ENCODE results near the gene AMHR2. TPM values are rescaled to one million over a fixed set of nuclear protein-coding genes. Genes with fewer than 3 reads are reported as not detected.

Gene AMHR2
- total and polyA plus RNA-seq, 9 of the 15 experiments (the other 6 are each of a cell fraction or from before 2014, with no cell fraction given), result 8.9 to 49.7 (median 19.3) TPM

GRCh38 chr12:53466640-53467039 is 43.0 kb downstream of the AMHR2 start:
- Histone ChIP-seq H3K79me2 (ENCODE audit: control insufficient read depth, insufficient read depth, low read length) (peaks cover 77% of the 10 kb centered on the region), H3K4me2 (ENCODE audit: insufficient read depth, low read length) (no peak overlapping the region), H3K27ac (ENCODE audit: extremely low read depth, low read depth, low read length) (no peak overlapping the region), H3K9me1 (ENCODE audit: control insufficient read depth, insufficient read depth, low read length) (no peaks in the 10 kb centered on the region), H3K27me3 (ENCODE audit: control insufficient read depth in 2 of 2, insufficient read depth in 2 of 2, low read length in 2 of 2) (no peaks in the 10 kb centered on the region), H3K36me3 (ENCODE audit: control insufficient read depth, insufficient read depth, low read length) (peaks cover 100% of the 10 kb centered on the region), H4K20me1 (replicated peaks; ENCODE audit: control insufficient read depth, insufficient read depth, low read length) (peaks cover 21% of the 10 kb centered on the region), H3K4me3 (no peak overlapping the region), H2AFZ (ENCODE audit: low read depth, low read length) (no peak overlapping the region), H3K9me3 (replicated peaks; ENCODE audit: control insufficient read depth, insufficient read depth, low read depth, low read length) (no peaks in the 10 kb centered on the region), H3K4me1 (replicated peaks in 1 of 2; ENCODE audit: control insufficient read depth in 2 of 2, insufficient read depth in 2 of 2, low read length in 2 of 2) (peaks cover 0 to 3% of the 10 kb centered on the region in 2 experiments; a peak in 1 of 5 replicates), H3K9ac (ENCODE audit: insufficient read depth in 1 of 2, low read depth in 2 of 2, low read length in 2 of 2) (no peak overlapping the region)
- DNase-seq (ENCODE audit: extremely low read depth in 1 of 4, low spot score in 3 of 4) (no peak), ATAC-seq (no peak), FAIRE-seq (no peak)
- BruUV-seq (replicated peaks), result no TSS peak
- CTCF ChIA-PET (ENCODE audit: low intra/inter-chr PET ratio), result no interaction called here
- no peak for TF ChIP-seq RFX5 (IDR thresholded peaks at IDR 0.05; ENCODE audit: low read depth, low read length)
- TF ChIP-seq HMBOX1 (IDR thresholded peaks at IDR 0.05), result no peak
- peak; percentile 40 for TF ChIP-seq RBFOX2 (IDR thresholded peaks at IDR 0.05; ENCODE audit: low read depth, low read length)
- TF ChIP-seq PRDM10 (IDR thresholded peaks at IDR 0.05; ENCODE audit: partially characterized antibody), result no peak
- TF ChIP-seq POLR2AphosphoS5 (IDR thresholded peaks at IDR 0.05; ENCODE audit: control insufficient read depth, insufficient read depth, low read depth, low read length), result peak; percentile 19; the same call in 1 of the 2 replicates
- TF ChIP-seq ZNF444 (CRISPR knock-in tag; IDR thresholded peaks at IDR 0.05), result no peak
- TF ChIP-seq MIER1 (IDR thresholded peaks at IDR 0.05; ENCODE audit: low read depth), result no peak
- no peak for TF ChIP-seq TAF15 (IDR thresholded peaks at IDR 0.05; ENCODE audit: low read depth, low read length)
- POLR2A ChIA-PET, result interaction anchor here (1.0 to 8.8 kb wide), 3 partner anchors 8 to 16 kb away, joined by 3 to 87 read pairs (median 18); no protein-coding TSS in a partner anchor
- 96% methylated on average over 4 of the region's 4 CpGs for WGBS (ENCODE audit: insufficient coverage, low coverage, missing lambda C conversion rate)
- in situ Hi-C loops (cut with MboI) (no loop called here), intact Hi-C loops (cut with micrococcal nuclease) (no loop called here)

Data from K562 (cell line).